PC-3 (cell line): Measurements from ENCODE around the gene CHSY1. TPM values are rescaled to one million over a fixed set of nuclear protein-coding genes. Genes with fewer than 3 reads are reported as not detected.

Experiments
- ATAC-seq: fragments of 200-7000 bp; cut with Tn5 transposase; 2 replicates; pipeline ENCODE4 v1.9.1; 2020; ENCODE audit warnings: mild to moderate bottlenecking, moderate library complexity
- BruUV-seq: library from RNA; stranded (reverse); fragments of 400-500 nt; replicated peaks from 2 replicates; lab custom pipeline; 2021; lab: Mats Ljungman, UMichigan
- CTCF ChIA-PET: fragments of 300-600 bp; sonication (Branson Sonifier 250); formaldehyde crosslinking; loops from one replicate; lab custom pipeline; 2022; ENCODE audit warnings: antibody characterized with exemption; lab: Charles Lee
- POLR2A ChIA-PET: fragments of 300-600 bp; sonication (Branson Sonifier 250); formaldehyde crosslinking; loops from one replicate; lab custom pipeline; 2022; ENCODE audit warnings: antibody characterized with exemption; ENCODE audit not compliant: unreplicated experiment; lab: Charles Lee
- DNase-seq: peaks from one replicate; pipeline ENCODE4 v3.0.0-alpha.2; 2015
- H2AFZ ChIP-seq: fragments of 300-600 bp; sonication (generic); 2 replicates; pipeline ENCODE4 v1.6.0; 2016; ENCODE audit warnings: antibody characterized with exemption, low read length
- H3F3A ChIP-seq: fragments of 300-600 bp; sonication (generic); one replicate; pipeline ENCODE4 v1.6.0; 2017; ENCODE audit warnings: antibody characterized with exemption, low read length, control low read depth, mild to moderate bottlenecking; ENCODE audit not compliant: unreplicated experiment
- H3K27ac ChIP-seq: fragments of 300-600 bp; sonication (generic); 2 replicates; pipeline ENCODE4 v1.5.1; 2016; ENCODE audit warnings: mild to moderate bottlenecking, low read length
- H3K27me3 ChIP-seq: fragments of 300-600 bp; sonication (generic); 2 replicates; pipeline ENCODE4 v1.6.1; 2016; ENCODE audit warnings: low read length, mixed read lengths
- H3K36me3 ChIP-seq: fragments of 300-600 bp; sonication (generic); 2 replicates; pipeline ENCODE4 v1.6.1; 2016; ENCODE audit warnings: low read depth, mixed run types, low read length, mixed read lengths
- H3K4me1 ChIP-seq: fragments of 300-600 bp; sonication (generic); 2 replicates; pipeline ENCODE4 v1.5.1; 2016; ENCODE audit warnings: low read length; ENCODE audit not compliant: insufficient read depth
- H3K4me2 ChIP-seq: fragments of 300-600 bp; sonication (generic); 2 replicates; pipeline ENCODE4 v1.6.0; 2016; ENCODE audit warnings: low read length
- H3K4me3 ChIP-seq: fragments of 300-600 bp; sonication (generic); 2 replicates; pipeline ENCODE4 v1.5.1; 2016; ENCODE audit warnings: mild to moderate bottlenecking, low read length, mixed read lengths
- H3K79me2 ChIP-seq: fragments of 300-600 bp; sonication (generic); 2 replicates; pipeline ENCODE4 v1.6.1; 2017; ENCODE audit warnings: low read length, mixed read lengths
- H3K9ac ChIP-seq: fragments of 300-600 bp; sonication (generic); 2 replicates; pipeline ENCODE4 v1.6.0; 2016; ENCODE audit warnings: mild to moderate bottlenecking, low read length
- H3K9me2 ChIP-seq: fragments of 300-600 bp; sonication (generic); replicated peaks from 2 replicates; pipeline ENCODE4 v1.6.1; 2016; ENCODE audit warnings: mixed run types, low read length, mixed read lengths
- H3K9me3 ChIP-seq: fragments of 300-600 bp; sonication (generic); 2 replicates; pipeline ENCODE4 v1.6.1; 2016; ENCODE audit warnings: low read length, mixed read lengths
- H4K20me1 ChIP-seq: fragments of 300-600 bp; sonication (generic); 2 replicates; pipeline ENCODE4 v1.6.1; 2016; ENCODE audit warnings: low read length, mixed read lengths
- CTCF ChIP-seq: fragments of 300-600 bp; sonication (generic); conservative IDR thresholded peaks from 2 replicates; pipeline ENCODE4 v1.5.1; 2017; ENCODE audit warnings: antibody characterized with exemption, low read depth, mild to moderate bottlenecking, low read length
- EZH2 ChIP-seq: fragments of 300-600 bp; sonication (generic); IDR thresholded peaks from one replicate; pipeline ENCODE4 v1.6.1; 2017; ENCODE audit warnings: antibody characterized with exemption, mild to moderate bottlenecking, low read length; ENCODE audit not compliant: unreplicated experiment
- EZH2phosphoT487 ChIP-seq: fragments of 300-600 bp; sonication (generic); IDR thresholded peaks from 2 replicates; pipeline ENCODE4 v1.6.1; 2018; ENCODE audit warnings: mild to moderate bottlenecking, antibody characterized with exemption, low read length, borderline replicate concordance
- intact Hi-C: fragments of 100-400 bp; cut with micrococcal nuclease; formaldehyde crosslinking; loops from 2 replicates; pipeline ENCODE4 v1.9.0; 2023
- total RNA-seq: library from RNA; depleted of rRNA; stranded (reverse); fragments of >200 nt; gene quantifications from 2 replicates; pipeline ENCODE4 v1.2.3, GENCODE V29; 2014

CHSY1 gene
- total RNA-seq, 1 experiment from 2014 or later = 13.8 TPM

GRCh38 chr15:101264911-101265641, 13.2 kb upstream of the CHSY1 start:
- H3K4me3 ChIP-seq = no peak overlapping the region
- intact Hi-C loops = no loop called here
- no peak for DNase-seq
- H2AFZ ChIP-seq = no peak overlapping the region
- no peaks in the 10 kb centered on the region for H3K4me1 ChIP-seq
- no TSS peak for BruUV-seq
- H3K27me3 ChIP-seq = no peaks in the 10 kb centered on the region
- TF ChIP-seq EZH2phosphoT487 (no peak), CTCF (no peak), EZH2 (no peak)
- ChIA-PET POLR2A (no interaction called here), CTCF (no interaction called here)
- H3K9me2 ChIP-seq = no peaks in the 10 kb centered on the region
- no peaks in the 10 kb centered on the region for H3F3A ChIP-seq
- H3K27ac ChIP-seq = no peak overlapping the region
- H3K36me3 ChIP-seq = peaks cover 5% of the 10 kb centered on the region
- no peak overlapping the region for H3K9ac ChIP-seq
- no peak for ATAC-seq
- H3K9me3 ChIP-seq = no peaks in the 10 kb centered on the region
- no peak overlapping the region for H3K4me2 ChIP-seq
- no peaks in the 10 kb centered on the region for H3K79me2 ChIP-seq
- no peaks in the 10 kb centered on the region for H4K20me1 ChIP-seq

- no TSS peak for BruUV-seq
- Histone ChIP-seq H3K9me3 (no peaks in the 10 kb centered on the region), H3K27me3 (no peaks in the 10 kb centered on the region), H3K4me2 (no peak overlapping the region), H2AFZ (no peak overlapping the region), H3K4me1 (no peaks in the 10 kb centered on the region), H3K36me3 (no peaks in the 10 kb centered on the region), H3K27ac (no peak overlapping the region), H3K9me2 (no peaks in the 10 kb centered on the region), H4K20me1 (no peaks in the 10 kb centered on the region), H3K79me2 (no peaks in the 10 kb centered on the region), H3F3A (no peaks in the 10 kb centered on the region), H3K9ac (no peak overlapping the region), H3K4me3 (no peak overlapping the region)
- no peak for TF ChIP-seq EZH2phosphoT487
- no peak for TF ChIP-seq CTCF
- POLR2A ChIA-PET = no interaction called here
- CTCF ChIA-PET = no interaction called here
- DNase-seq (no peak), ATAC-seq (no peak)
- intact Hi-C loops = no loop called here
These were observed 12.2 kb upstream of the CHSY1 start for GRCh38 chr15:101264011-101264410.

- H3K9me2 ChIP-seq = no peaks in the 10 kb centered on the region
- intact Hi-C loops = no loop called here
- TF ChIP-seq EZH2phosphoT487 = no peak
- H3K9me3 ChIP-seq = no peaks in the 10 kb centered on the region
- H3K79me2 ChIP-seq = no peaks in the 10 kb centered on the region
- H3K27me3 ChIP-seq = no peaks in the 10 kb centered on the region
- H3K9ac ChIP-seq = no peak overlapping the region
- no peak for ATAC-seq
- CTCF ChIA-PET = no interaction called here
- no peak overlapping the region for H3K4me3 ChIP-seq
- H3K4me1 ChIP-seq = no peaks in the 10 kb centered on the region
- DNase-seq = no peak
- no peaks in the 10 kb centered on the region for H3F3A ChIP-seq
- H3K36me3 ChIP-seq = no peaks in the 10 kb centered on the region
- BruUV-seq = no TSS peak
- H3K4me2 ChIP-seq = no peak overlapping the region
- no peak overlapping the region for H2AFZ ChIP-seq
- no peaks in the 10 kb centered on the region for H4K20me1 ChIP-seq
- no peak overlapping the region for H3K27ac ChIP-seq
- POLR2A ChIA-PET = no interaction called here
These were observed 10.7 kb upstream of the CHSY1 start for GRCh38 chr15:101262551-101262950.
